ENCODE measurements around the gene IFITM2. TPM values are rescaled to one million over a fixed set of nuclear protein-coding genes. Genes with fewer than 3 reads are reported as not detected.

The IFITM2 gene
- total RNA-seq, 1 donor from 2014 or later, result 112 TPM

DNA sequence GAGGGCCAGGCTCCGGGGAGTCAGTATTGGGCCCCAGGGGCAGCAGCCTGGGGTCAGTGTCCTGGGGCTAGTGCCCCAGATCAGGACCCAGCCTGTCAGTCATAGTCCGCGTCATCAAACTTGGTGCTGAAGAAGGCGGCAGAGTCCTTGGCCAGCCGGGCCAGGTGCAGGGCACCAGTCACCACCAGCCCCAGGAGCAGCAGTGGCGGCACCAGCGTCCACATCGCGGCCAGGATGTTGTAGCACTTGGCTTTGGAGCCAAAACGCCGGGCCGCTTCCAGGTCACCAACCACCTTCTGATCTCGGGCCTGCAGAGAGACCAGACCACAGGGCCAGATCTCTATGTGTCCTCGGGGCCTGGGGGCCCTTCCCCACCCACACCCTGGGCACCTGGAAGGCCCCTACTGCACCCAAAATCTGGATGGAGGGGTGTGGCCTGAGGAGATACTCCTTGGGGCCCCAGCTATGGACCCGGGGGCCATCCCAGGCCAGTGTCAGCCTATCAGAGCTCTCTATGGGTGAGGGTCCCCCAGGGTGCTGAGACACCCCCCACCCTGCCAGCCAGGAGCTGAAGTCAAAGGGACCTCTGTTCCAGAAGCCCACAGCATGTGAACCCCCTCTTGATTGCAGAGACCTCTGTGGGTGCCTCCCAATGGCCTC, 9.1 kb upstream of the IFITM2 start:
- ATAC-seq (ENCODE audit: low read depth) (no peak), DNase-seq (peak; percentile 10)
- no peak overlapping the region for H3K4me3 Mint-ChIP-seq
- intact Hi-C loops (cut with micrococcal nuclease), result no loop called here
- TF ChIP-seq, protein P1, sequence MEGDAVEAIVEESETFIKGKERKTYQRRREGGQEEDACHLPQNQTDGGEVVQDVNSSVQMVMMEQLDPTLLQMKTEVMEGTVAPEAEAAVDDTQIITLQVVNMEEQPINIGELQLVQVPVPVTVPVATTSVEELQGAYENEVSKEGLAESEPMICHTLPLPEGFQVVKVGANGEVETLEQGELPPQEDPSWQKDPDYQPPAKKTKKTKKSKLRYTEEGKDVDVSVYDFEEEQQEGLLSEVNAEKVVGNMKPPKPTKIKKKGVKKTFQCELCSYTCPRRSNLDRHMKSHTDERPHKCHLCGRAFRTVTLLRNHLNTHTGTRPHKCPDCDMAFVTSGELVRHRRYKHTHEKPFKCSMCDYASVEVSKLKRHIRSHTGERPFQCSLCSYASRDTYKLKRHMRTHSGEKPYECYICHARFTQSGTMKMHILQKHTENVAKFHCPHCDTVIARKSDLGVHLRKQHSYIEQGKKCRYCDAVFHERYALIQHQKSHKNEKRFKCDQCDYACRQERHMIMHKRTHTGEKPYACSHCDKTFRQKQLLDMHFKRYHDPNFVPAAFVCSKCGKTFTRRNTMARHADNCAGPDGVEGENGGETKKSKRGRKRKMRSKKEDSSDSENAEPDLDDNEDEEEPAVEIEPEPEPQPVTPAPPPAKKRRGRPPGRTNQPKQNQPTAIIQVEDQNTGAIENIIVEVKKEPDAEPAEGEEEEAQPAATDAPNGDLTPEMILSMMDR (IDR thresholded peaks at IDR 0.05), result no peak
- no peak overlapping the region for H3K27ac Mint-ChIP-seq
- peaks cover 9% of the 10 kb centered on the region for H3K36me3 Mint-ChIP-seq (ENCODE audit: low read depth)
- POLR2A ChIA-PET, result interaction anchor here (0.9 kb wide), 1 partner anchor 17 kb away, joined by 3 read pairs; no protein-coding TSS in a partner anchor
- H3K4me1 Mint-ChIP-seq, result peaks cover 19% of the 10 kb centered on the region
- no peaks in the 10 kb centered on the region for H3K27me3 Mint-ChIP-seq
- CTCF ChIA-PET, result no interaction called here
- no peaks in the 10 kb centered on the region for H3K9me3 Mint-ChIP-seq

DNA sequence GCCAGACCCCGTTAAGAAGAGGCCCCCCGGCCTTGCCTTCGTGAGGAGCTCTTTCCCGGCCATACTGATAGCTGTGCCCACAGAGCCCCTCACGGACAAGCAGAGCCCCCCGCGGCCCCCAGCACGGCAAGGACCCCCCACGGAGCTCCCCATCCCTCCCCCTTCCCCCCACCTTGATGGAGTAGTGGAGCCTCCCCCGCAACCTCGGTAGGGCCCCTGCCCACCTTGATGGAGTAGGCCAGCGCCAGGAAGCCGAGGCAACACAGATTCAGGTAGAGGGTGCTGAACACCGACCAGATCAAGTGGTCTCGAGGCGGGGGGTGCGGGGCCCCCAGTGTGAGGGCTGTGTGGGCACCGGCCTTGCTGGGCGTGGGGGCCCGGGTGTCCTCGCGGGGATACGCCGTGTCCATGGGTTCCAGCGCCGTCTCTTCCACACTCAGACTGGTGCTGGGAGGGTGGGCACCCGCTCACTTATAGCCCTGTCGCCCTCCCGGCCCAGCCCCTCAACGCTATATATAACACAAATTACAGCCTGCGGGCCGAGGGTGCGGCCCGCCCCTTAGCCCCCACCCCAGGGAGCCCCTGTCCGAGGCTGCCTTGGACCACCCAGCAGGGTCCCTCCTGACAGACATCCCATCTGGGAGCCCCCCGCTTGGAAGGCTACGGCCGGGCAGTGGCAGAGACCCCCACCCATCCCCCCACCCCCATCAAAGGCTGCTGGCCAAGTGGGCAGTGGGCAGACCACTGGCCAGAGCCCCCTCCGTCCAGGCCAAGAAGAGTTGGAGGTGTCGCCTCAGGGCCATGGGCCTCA, 8.3 kb upstream of the IFITM2 start, which contains the start of gene IFITM5:
TSS of gene IFITM5 (minus strand) at position 446 of the 811 bp plus-strand sequence. CDS start at position 410, 36 bp downstream.
- ATAC-seq (ENCODE audit: low read depth) (no peak), DNase-seq (no peak)
- no peak within 1 kb of the TSS for H3K4me3 Mint-ChIP-seq
- POLR2A ChIA-PET, result interaction anchor here (0.7 to 0.9 kb wide), 2 partner anchors 17 to 18 kb away, joined by 3 to 4 read pairs; no protein-coding TSS in a partner anchor
- no peak within 1 kb of the TSS for H3K27ac Mint-ChIP-seq
- TF ChIP-seq, protein P1 (IDR thresholded peaks at IDR 0.05), result no peak
- CTCF ChIA-PET, result no interaction called here
- intact Hi-C loops (cut with micrococcal nuclease), result no loop called here
- H3K36me3 Mint-ChIP-seq (ENCODE audit: low read depth), result peaks cover 6% of the 10 kb centered on the region
- H3K9me3 Mint-ChIP-seq, result no peaks in the 10 kb centered on the region
- H3K27me3 Mint-ChIP-seq, result no peaks in the 10 kb centered on the region
- H3K4me1 Mint-ChIP-seq, result peaks cover 24% of the 10 kb centered on the region

DNA sequence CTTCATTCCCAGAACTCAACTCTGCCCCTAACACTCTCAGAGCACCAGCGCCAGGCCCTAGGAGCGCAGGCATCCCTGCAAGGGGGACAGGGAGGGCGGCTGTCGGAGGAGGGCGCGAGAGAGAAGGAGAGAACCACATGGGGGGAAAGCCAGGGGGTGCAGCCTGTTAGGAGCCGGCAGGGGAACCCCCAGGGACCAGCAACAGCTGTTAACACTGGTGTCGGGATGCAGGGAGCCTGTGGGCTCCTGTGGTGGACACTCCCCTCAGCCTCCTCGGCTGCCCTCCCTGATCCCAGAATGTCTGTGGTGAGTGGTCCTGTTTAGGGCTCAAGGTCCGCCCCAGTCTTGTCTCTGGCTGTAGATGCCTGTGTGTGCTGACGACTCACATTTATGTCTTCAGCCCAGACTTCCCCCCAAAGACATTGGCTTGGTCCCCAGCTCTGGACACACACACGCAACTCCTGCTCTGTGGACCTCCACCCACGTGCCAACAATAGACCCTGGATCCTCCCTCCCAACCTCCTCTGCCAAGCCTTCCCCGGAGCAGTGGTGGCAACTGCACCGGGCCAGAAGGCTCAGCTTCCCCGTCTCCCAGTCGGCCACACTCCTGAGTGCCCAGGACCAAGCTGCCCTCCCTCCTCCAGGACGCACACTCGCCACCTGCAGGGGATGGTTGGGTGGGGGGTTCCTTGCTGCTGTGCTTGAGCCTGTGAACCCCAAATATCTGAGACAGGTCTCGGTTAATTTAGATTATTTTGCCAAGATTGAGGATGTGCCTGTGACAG, 7.5 kb upstream of the IFITM2 start:
- ChIA-PET CTCF (no interaction called here), POLR2A (interaction anchor here (0.7 to 2.7 kb wide), 3 partner anchors 16 to 402 kb away, joined by 4 to 7 read pairs (median 6); no protein-coding TSS in a partner anchor)
- DNase-seq, result no peak
- intact Hi-C loops (cut with micrococcal nuclease), result no loop called here
- Mint-ChIP-seq H3K36me3 (ENCODE audit: low read depth) (peaks cover 2% of the 10 kb centered on the region), H3K4me1 (peaks cover 30% of the 10 kb centered on the region), H3K4me3 (no peak overlapping the region), H3K9me3 (no peaks in the 10 kb centered on the region), H3K27ac (no peak overlapping the region), H3K27me3 (no peaks in the 10 kb centered on the region)
- TF ChIP-seq, protein P1 (IDR thresholded peaks at IDR 0.05), result no peak
- ATAC-seq (ENCODE audit: low read depth), result no peak

DNA sequence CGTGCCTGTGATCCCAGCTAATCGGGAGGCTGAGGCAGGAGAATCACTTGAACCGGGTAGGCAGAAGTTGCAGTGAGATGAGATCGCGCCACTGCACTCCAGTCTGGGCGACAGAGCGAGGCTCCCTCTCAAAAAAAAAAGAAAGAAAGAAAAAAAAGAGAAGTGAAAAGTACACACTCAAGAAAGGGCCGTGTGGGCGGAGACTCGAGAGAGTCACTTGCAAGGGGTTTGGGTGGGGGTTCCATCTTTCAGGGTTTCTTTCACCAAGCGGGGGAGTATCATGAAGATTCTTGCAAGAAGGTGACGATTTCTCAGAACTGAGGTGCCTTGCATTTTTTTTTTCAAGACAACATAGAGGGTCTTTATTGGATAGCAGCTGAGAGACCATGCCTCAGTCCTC, 4.3 kb upstream of the IFITM2 start:
- no peak for DNase-seq
- POLR2A ChIA-PET, result interaction anchor here (0.7 to 4.2 kb wide), 4 partner anchors 24 to 69 kb away, joined by 4 to 31 read pairs (median 7); no protein-coding TSS in a partner anchor
- H3K36me3 Mint-ChIP-seq (ENCODE audit: low read depth), result peaks cover 3% of the 10 kb centered on the region
- H3K9me3 Mint-ChIP-seq, result no peaks in the 10 kb centered on the region
- H3K27ac Mint-ChIP-seq, result peak overlapping the region; percentile 46
- CTCF ChIA-PET, result no interaction called here
- H3K4me3 Mint-ChIP-seq, result peak overlapping the region; percentile 21
- peaks cover 40% of the 10 kb centered on the region for H3K4me1 Mint-ChIP-seq
- peak; percentile 60 for ATAC-seq (ENCODE audit: low read depth)
- TF ChIP-seq, protein P1 (IDR thresholded peaks at IDR 0.05), result no peak
- intact Hi-C loops (cut with micrococcal nuclease), result loop anchor here (2.0 kb wide), 1 partner anchor 15 kb away; the partner anchor contains the start of gene PGGHG
- no peaks in the 10 kb centered on the region for H3K27me3 Mint-ChIP-seq

Data from activated B cell treated with CpG ODN at 0.5 μM for 24 hours (primary cell).